Esophagus squamous epithelium (tissue), 4 donors: ENCODE results near the gene SDF4.

Source experiments
- CTCF ChIP-seq, 6 experiments: fragments of 450-650 bp in 4 of 6; fragments of 200-600 bp in 2 of 6; sonication (generic) in 2 of 6; IDR thresholded peaks; one replicate each; pipeline ENCODE4 v1.5.1; 2016 to 2019; ENCODE audit warnings: antibody characterized with exemption in 6 of 6, mild to moderate bottlenecking in 4 of 6, moderate library complexity in 4 of 6
- POLR2A ChIP-seq, 4 donors: fragments of 450-650 bp; IDR thresholded peaks; one replicate each; pipeline ENCODE4 v1.6.1; 2017; ENCODE audit warnings: antibody characterized with exemption in 4 of 4, mild to moderate bottlenecking in 4 of 4, moderate library complexity in 3 of 4

GRCh38 chr1:1225238-1225845 is 6.5 kb downstream of the SDF4 start:
- TF ChIP-seq CTCF (IDR thresholded peaks at IDR 0.05): no peak
- no peak for TF ChIP-seq POLR2A (IDR thresholded peaks at IDR 0.05)
